ENCODE results near the gene TRERF1.

DNA sequence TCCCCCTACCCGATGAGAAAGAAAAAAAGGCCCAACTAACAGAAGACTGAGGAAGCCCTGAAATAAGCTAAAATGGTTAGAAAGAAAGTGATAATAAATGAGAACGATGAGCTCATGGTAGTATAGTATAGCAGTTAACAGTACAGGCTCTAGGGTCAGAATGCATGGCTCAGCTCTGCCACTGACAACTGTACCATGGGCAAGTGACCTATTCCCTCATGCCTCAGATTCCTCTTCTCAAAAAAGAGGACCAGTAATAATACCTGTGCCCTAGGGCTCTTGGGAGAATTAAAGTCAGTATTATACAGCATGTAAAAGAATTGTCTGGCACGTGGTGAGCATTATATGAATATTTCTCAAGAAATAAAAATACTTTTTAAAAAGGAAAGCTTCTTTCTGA lies 19.8 kb downstream of the TRERF1 start:
- TF ChIP-seq, protein P1, sequence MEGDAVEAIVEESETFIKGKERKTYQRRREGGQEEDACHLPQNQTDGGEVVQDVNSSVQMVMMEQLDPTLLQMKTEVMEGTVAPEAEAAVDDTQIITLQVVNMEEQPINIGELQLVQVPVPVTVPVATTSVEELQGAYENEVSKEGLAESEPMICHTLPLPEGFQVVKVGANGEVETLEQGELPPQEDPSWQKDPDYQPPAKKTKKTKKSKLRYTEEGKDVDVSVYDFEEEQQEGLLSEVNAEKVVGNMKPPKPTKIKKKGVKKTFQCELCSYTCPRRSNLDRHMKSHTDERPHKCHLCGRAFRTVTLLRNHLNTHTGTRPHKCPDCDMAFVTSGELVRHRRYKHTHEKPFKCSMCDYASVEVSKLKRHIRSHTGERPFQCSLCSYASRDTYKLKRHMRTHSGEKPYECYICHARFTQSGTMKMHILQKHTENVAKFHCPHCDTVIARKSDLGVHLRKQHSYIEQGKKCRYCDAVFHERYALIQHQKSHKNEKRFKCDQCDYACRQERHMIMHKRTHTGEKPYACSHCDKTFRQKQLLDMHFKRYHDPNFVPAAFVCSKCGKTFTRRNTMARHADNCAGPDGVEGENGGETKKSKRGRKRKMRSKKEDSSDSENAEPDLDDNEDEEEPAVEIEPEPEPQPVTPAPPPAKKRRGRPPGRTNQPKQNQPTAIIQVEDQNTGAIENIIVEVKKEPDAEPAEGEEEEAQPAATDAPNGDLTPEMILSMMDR (IDR thresholded peaks at IDR 0.05), result no peak
- no peak for TF ChIP-seq POLR2A (IDR thresholded peaks at IDR 0.05)
